Heart right ventricle (tissue), 16 donors: ENCODE results near the gene CORO2A. TPM values are rescaled to one million over a fixed set of nuclear protein-coding genes. Genes with fewer than 3 reads are reported as not detected.

Experiments
- ATAC-seq, 8 donors: fragments of 200-7000 bp; cut with Tn5 transposase; one replicate each; pipeline ENCODE4 v1.9.1; 2020; ENCODE audit warnings: mild to moderate bottlenecking in 8 of 8, moderate library complexity in 8 of 8, moderate number of reproducible peaks in 1 of 8
- DNase-seq, 2 donors: peaks; one replicate each; pipeline ENCODE4 v3.0.0-alpha.2; 2020
- H3K27ac ChIP-seq, 10 donors: fragments of 200-600 bp; sonication (generic) in 2 of 10; one replicate each; pipeline versions ENCODE4 v1.5.0 to v1.8.0; 2020 to 2022; ENCODE audit warnings: mild to moderate bottlenecking in 3 of 10
- H3K27me3 ChIP-seq, 7 donors: fragments of 200-600 bp; one replicate each; pipeline ENCODE4 v1.8.0; 2021 to 2022; ENCODE audit warnings: mild to moderate bottlenecking in 2 of 7
- H3K36me3 ChIP-seq, 9 donors: fragments of 200-600 bp; sonication (generic) in 1 of 9; one replicate each; pipeline versions ENCODE4 v1.5.0 to v1.8.0; 2020 to 2022; ENCODE audit warnings: mild to moderate bottlenecking in 2 of 9
- H3K4me1 ChIP-seq, 9 donors: fragments of 200-600 bp; sonication (generic) in 1 of 9; one replicate each; pipeline versions ENCODE4 v1.5.0 to v1.8.0; 2020 to 2022; ENCODE audit warnings: mild to moderate bottlenecking in 4 of 9
- H3K4me3 ChIP-seq, 10 donors: fragments of 200-600 bp; sonication (generic) in 2 of 10; one replicate each; pipeline versions ENCODE4 v1.5.0 to v1.8.0; 2020 to 2022; ENCODE audit warnings: mild to moderate bottlenecking in 7 of 10, moderate library complexity in 2 of 10
- H3K9me3 ChIP-seq, 11 donors: fragments of 200-600 bp in 10 of 11; sonication (generic) in 2 of 11; one replicate each; pipeline versions ENCODE4 v1.5.0 to v1.8.0; 2013 to 2022; ENCODE audit warnings: mild to moderate bottlenecking in 2 of 11, control low read depth in 1 of 11, moderate library complexity in 1 of 11
- CTCF ChIP-seq, 9 donors: fragments of 200-600 bp; sonication (generic) in 2 of 9; IDR thresholded peaks; one replicate each; pipeline versions ENCODE4 v1.5.0 to v1.8.0; 2021 to 2022; ENCODE audit warnings: antibody characterized with exemption in 9 of 9, mild to moderate bottlenecking in 5 of 9, moderate library complexity in 1 of 9
- WGBS, 2 donors: extraction: QIAGEN DNeasy Blood & Tissue Kit; methylation state at CpG; one replicate each; pipeline ENCODE4 v1.1.7; 2013; ENCODE audit warnings: inconsistent platforms in 1 of 2; 5-methylcytosine and 5-hydroxymethylcytosine counted together
- intact Hi-C, 10 donors: fragments of 100-400 bp; cut with DNase I; formaldehyde crosslinking; loops; one replicate each; pipeline versions ENCODE4 v1.11.1 to v1.14.2; 2022
- polyA plus RNA-seq, 2 donors: library from polyadenylated mRNA; stranded (reverse); fragments of 200-250 nt; gene quantifications; one replicate each; pipeline ENCODE4 v1.2.3, GENCODE V29; 2013
- total RNA-seq, 10 donors: library from RNA; stranded (reverse); fragmentation: NEBNext Ultra II Directional in 3 of 10; extraction: Animal tissue kit (Norgen Biotek cat#: 25700) in 3 of 10; gene quantifications; one replicate each; pipeline versions ENCODE4 v1.2.1 to v1.2.4, GENCODE V29; 2021 to 2023
- donor health status: Arrhythmogenic right ventricular cardiomyopathy.
- donor health status: ischemic (EF 13 %, LVEDD 7.1; RV severe dilation, severe dysfunction).
- donor health status: healthy with polysubstance abuse.
- donor health status: DM: no; HTN: yes; CAD: no.
- donor health status: DM: no; HTN: no; CAD: no.
- donor health status: ischemic (EF 25% LVEDD 6.9; RV normal size, moderate dysfunction).
- donor health status: ischemic (EF 25% LVEDD 5.7; RV mildly dilated, moderate dysfunction).
- donor health status: healthy.
- donor health status: DM: yes; HTN: yes; CAD: no.
- donor health status: Ischemic cardiomyopathy.
- donor health status: ischemic (EF 35%, LVEDD 5.7; RV mildly dilated, moderate dysfunction).
- donor health status: nonischemic (EF 11% LVEDD 7.7; RV severe dilation, severe dysfunction).
- donor health status: DM: yes; HTN: yes; CAD: no.
- donor health status: PGD.
- donor health status: ischemic (EF 29% LVEDD 5.4; RV normal size, mild dysfunction).
- donor health status: nonischemic (EF 23%, LVEDD 6.1; RV moderate dilation, normal function).

The CORO2A gene
- total and polyA plus RNA-seq, 12 donors, result 0.06 to 0.90 (median 0.23) TPM

- Histone ChIP-seq H3K36me3 (peaks cover 0 to 14% (median 0%) of the 10 kb centered on the region in 9 donors), H3K27me3 (no peaks in the 10 kb centered on the region), H3K27ac (peak overlapping the region in 1 of 10 donors; percentile 71), H3K4me1 (peaks cover 0 to 70% (median 0%) of the 10 kb centered on the region in 9 donors), H3K9me3 (peaks cover 0 to 22% (median 0%) of the 10 kb centered on the region in 11 donors), H3K4me3 (no peak overlapping the region)
- DNase-seq, result no peak
- 62 to 79% methylated on average over 3 of the region's 3 CpGs for WGBS, 2 donors
- ATAC-seq, result no peak
- TF ChIP-seq CTCF (IDR thresholded peaks at IDR 0.05), result no peak
- intact Hi-C loops, result no loop called here
Measured at GRCh38 chr9:98109052-98109451, 83.4 kb downstream of the CORO2A start.

GRCh38 chr9:98108531-98109031 is 83.9 kb downstream of the CORO2A start:
- WGBS, 2 donors, result 82 to 84% methylated on average over 5 of the region's 5 CpGs
- H3K4me3 ChIP-seq, result no peak overlapping the region
- H3K27ac ChIP-seq, result peak overlapping the region in 1 of 10 donors; percentile 71
- H3K4me1 ChIP-seq, result peaks cover 0 to 72% (median 0%) of the 10 kb centered on the region in 9 donors
- peaks cover 0 to 14% (median 0%) of the 10 kb centered on the region in 9 donors for H3K36me3 ChIP-seq
- no peak for DNase-seq
- intact Hi-C loops, result no loop called here
- peak in 4 of 8 donors; percentile 25 to 39 (median 26) for ATAC-seq
- TF ChIP-seq CTCF (IDR thresholded peaks at IDR 0.05), result no peak
- no peaks in the 10 kb centered on the region for H3K27me3 ChIP-seq
- H3K9me3 ChIP-seq, result peaks cover 0 to 22% (median 0%) of the 10 kb centered on the region in 11 donors

GRCh38 chr9:98107926-98108325 is 84.5 kb downstream of the CORO2A start:
- DNase-seq, result no peak
- TF ChIP-seq CTCF (IDR thresholded peaks at IDR 0.05), result no peak
- 94 to 100% methylated on average over 2 of the region's 2 CpGs for WGBS, 2 donors
- Histone ChIP-seq H3K36me3 (peaks cover 0 to 14% (median 0%) of the 10 kb centered on the region in 9 donors), H3K27ac (peak overlapping the region in 1 of 10 donors; percentile 71), H3K4me1 (peaks cover 0 to 73% (median 0%) of the 10 kb centered on the region in 9 donors), H3K4me3 (no peak overlapping the region), H3K9me3 (peaks cover 0 to 22% (median 0%) of the 10 kb centered on the region in 11 donors), H3K27me3 (no peaks in the 10 kb centered on the region)
- ATAC-seq, result no peak
- intact Hi-C loops, result no loop called here

- Histone ChIP-seq H3K4me1 (peaks cover 0 to 86% (median 0%) of the 10 kb centered on the region in 9 donors), H3K27me3 (no peaks in the 10 kb centered on the region), H3K9me3 (peaks cover 0 to 22% (median 0%) of the 10 kb centered on the region in 11 donors), H3K36me3 (peaks cover 0 to 22% (median 0%) of the 10 kb centered on the region in 9 donors), H3K27ac (peak overlapping the region in 1 of 10 donors; percentile 72), H3K4me3 (no peak overlapping the region)
- intact Hi-C loops, result no loop called here
- 91 to 93% methylated on average over 7 of the region's 7 CpGs for WGBS, 2 donors
- TF ChIP-seq CTCF (IDR thresholded peaks at IDR 0.05), result no peak
- ATAC-seq (no peak), DNase-seq (no peak)
Measured at GRCh38 chr9:98105006-98105405, 87.4 kb downstream of the CORO2A start.
